Glutamatergic neuron (in vitro differentiated cells): ENCODE data around the gene PPIF. TPM values are rescaled to one million over a fixed set of nuclear protein-coding genes. Genes with fewer than 3 reads are reported as not detected.
A peak's percentile ranks its signal among the peaks of the same experiment; 100 is the strongest.

Experiments used
- DNase-seq: peaks from one replicate; pipeline ENCODE4 v3.0.0; 2022
- H3K27ac Mint-ChIP-seq: one replicate; pipeline ENCODE4 v1.8.0; 2020; ENCODE audit warnings: mild to moderate bottlenecking, mixed read lengths, inconsistent platforms; ENCODE audit not compliant: unreplicated experiment
- H3K27me3 Mint-ChIP-seq: one replicate; pipeline ENCODE4 v1.8.0; 2020; ENCODE audit warnings: mild to moderate bottlenecking, moderate library complexity, mixed read lengths, inconsistent platforms; ENCODE audit not compliant: unreplicated experiment
- H3K36me3 Mint-ChIP-seq: one replicate; pipeline ENCODE4 v1.8.0; 2020; ENCODE audit warnings: mild to moderate bottlenecking, mixed read lengths, inconsistent platforms; ENCODE audit not compliant: unreplicated experiment
- H3K4me1 Mint-ChIP-seq: one replicate; pipeline ENCODE4 v1.8.0; 2020; ENCODE audit warnings: mild to moderate bottlenecking, low read depth, mixed read lengths, inconsistent platforms; ENCODE audit not compliant: unreplicated experiment
- H3K4me3 Mint-ChIP-seq: one replicate; pipeline ENCODE4 v1.8.0; 2020; ENCODE audit warnings: mild to moderate bottlenecking, mixed read lengths, inconsistent platforms; ENCODE audit not compliant: unreplicated experiment
- H3K9me3 Mint-ChIP-seq: one replicate; pipeline ENCODE4 v1.8.0; 2020; ENCODE audit warnings: mild to moderate bottlenecking, moderate library complexity, mixed read lengths, inconsistent platforms; ENCODE audit not compliant: unreplicated experiment
- total RNA-seq: library from RNA; stranded (reverse); fragmentation: NEBNext Ultra II Directional; extraction: Animal tissue kit (Norgen Biotek cat#: 25700); gene quantifications from one replicate; pipeline ENCODE4 v1.2.1, GENCODE V29; 2021; ENCODE audit not compliant: unreplicated experiment
- TF ChIP-seq, protein P1 (sequence below): fragments of 200-600 bp; sonication (generic); IDR thresholded peaks from one replicate; pipeline ENCODE4 v1.5.0; 2021; ENCODE audit not compliant: partially characterized antibody, unreplicated experiment

PPIF gene
- total RNA-seq, 1 donor from 2014 or later, result 24.2 TPM

DNA sequence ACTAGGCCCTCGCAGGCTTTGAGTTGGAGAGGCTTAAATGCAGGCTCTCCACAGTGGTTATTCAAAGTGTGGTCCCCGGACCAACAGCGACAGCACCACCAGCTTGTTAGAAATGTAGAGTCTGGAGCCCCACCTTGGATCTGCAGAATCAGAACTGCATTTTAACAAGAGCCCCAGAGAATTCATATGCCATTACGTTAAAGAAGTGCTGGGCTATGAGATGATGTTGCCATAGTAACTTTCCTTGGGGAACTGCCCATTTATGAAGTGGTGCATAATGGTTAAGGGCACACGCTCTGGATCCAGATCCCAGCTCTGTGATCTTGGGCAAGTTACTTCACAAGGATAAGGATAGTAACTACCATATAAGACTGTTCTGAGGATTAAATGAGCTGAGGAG is 49.3 kb downstream of the PPIF start:
- Mint-ChIP-seq H3K9me3 (peaks cover 2% of the 10 kb centered on the region), H3K27ac (peak overlapping the region; percentile 75), H3K36me3 (no peaks in the 10 kb centered on the region), H3K27me3 (peaks cover 8% of the 10 kb centered on the region), H3K4me3 (peak overlapping the region; percentile 50), H3K4me1 (peaks cover 27% of the 10 kb centered on the region)
- DNase-seq, result peak; percentile 19
- TF ChIP-seq, protein P1, sequence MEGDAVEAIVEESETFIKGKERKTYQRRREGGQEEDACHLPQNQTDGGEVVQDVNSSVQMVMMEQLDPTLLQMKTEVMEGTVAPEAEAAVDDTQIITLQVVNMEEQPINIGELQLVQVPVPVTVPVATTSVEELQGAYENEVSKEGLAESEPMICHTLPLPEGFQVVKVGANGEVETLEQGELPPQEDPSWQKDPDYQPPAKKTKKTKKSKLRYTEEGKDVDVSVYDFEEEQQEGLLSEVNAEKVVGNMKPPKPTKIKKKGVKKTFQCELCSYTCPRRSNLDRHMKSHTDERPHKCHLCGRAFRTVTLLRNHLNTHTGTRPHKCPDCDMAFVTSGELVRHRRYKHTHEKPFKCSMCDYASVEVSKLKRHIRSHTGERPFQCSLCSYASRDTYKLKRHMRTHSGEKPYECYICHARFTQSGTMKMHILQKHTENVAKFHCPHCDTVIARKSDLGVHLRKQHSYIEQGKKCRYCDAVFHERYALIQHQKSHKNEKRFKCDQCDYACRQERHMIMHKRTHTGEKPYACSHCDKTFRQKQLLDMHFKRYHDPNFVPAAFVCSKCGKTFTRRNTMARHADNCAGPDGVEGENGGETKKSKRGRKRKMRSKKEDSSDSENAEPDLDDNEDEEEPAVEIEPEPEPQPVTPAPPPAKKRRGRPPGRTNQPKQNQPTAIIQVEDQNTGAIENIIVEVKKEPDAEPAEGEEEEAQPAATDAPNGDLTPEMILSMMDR, result no peak

DNA sequence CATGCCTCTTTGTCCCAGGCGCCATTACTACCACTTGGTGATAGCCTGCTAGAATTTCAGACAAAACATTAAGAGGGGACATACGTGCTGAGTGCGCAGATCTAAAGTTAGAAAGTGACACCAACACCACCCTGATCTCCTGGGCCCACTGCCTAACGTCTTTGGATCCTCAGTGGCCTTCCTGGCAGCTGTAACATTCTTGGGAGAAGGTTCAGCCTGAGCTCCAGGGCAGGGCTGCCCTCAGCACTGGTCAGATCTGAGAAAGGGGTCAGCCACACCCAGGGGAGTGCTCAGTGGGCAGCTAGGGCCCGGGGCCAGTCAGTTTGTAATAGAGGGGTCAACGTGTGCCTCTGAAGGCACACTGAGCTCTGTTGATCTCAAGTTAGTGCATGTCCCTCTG is 49.8 kb downstream of the PPIF start:
- no peak for DNase-seq
- H3K36me3 Mint-ChIP-seq, result no peaks in the 10 kb centered on the region
- H3K27me3 Mint-ChIP-seq, result peaks cover 11% of the 10 kb centered on the region
- H3K9me3 Mint-ChIP-seq, result peaks cover 5% of the 10 kb centered on the region
- peaks cover 27% of the 10 kb centered on the region for H3K4me1 Mint-ChIP-seq
- H3K27ac Mint-ChIP-seq, result no peak overlapping the region
- H3K4me3 Mint-ChIP-seq, result no peak overlapping the region
- TF ChIP-seq, protein P1, result no peak

DNA sequence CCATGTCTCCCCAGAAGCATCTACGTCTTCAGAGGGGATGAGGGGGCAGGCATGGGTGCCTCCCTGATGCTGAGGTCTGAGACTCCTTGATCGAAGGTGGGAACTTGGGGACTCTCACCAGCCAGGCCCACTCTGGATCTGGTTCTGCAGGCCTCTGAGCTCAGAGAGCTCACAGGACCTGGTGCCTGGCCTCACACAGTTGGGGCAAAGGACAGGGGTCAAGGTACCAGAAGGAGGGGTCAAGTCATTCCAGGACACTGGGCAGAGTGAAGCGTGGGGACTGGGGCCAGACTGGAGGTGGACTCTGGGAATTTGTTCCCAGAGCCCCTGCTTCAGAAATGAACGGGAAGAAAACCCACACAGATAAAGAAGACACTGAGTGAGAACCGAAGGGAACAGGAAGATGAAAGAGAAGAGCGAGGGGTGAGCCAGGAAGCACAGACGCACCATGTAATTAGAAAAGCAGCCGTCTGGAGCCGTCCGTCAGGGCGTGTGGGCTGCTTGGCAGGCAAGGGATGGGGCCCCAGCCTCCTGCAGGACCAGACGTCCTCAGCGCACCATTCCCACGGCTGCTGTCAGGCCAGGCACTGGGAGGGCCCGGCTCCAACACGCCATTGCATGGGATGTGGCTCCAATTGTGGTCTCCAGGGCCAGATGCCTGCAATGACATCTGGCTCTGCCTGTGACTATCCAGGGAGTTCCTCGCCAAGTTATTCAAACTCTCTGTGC is 50.5 kb downstream of the PPIF start:
- H3K9me3 Mint-ChIP-seq, result peaks cover 8% of the 10 kb centered on the region
- peaks cover 7% of the 10 kb centered on the region for H3K27me3 Mint-ChIP-seq
- no peak overlapping the region for H3K27ac Mint-ChIP-seq
- DNase-seq, result no peak
- H3K36me3 Mint-ChIP-seq, result no peaks in the 10 kb centered on the region
- TF ChIP-seq, protein P1, result no peak
- H3K4me1 Mint-ChIP-seq, result peaks cover 29% of the 10 kb centered on the region
- peak overlapping the region; percentile 58 for H3K4me3 Mint-ChIP-seq

DNA sequence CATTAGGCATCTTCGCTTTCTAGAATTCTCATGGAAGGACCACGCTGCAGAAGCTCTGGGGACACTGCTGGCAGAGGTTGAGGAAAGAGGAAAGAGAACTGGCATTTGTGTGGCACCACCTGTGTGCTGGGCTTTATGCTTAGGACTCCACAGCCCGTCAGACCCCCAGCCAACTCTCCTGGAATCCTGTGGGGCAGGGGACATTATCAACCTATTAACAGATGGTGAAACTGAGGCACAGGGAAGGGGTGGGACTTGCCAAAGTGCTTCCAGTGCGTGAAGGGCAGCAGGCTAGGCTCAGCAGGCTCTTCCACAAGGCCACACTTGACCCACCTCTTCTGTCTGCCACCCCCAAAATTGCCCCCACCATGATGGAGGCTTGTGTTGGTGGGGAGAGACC is 51.4 kb downstream of the PPIF start:
- no peak overlapping the region for H3K4me3 Mint-ChIP-seq
- H3K9me3 Mint-ChIP-seq, result peaks cover 12% of the 10 kb centered on the region
- TF ChIP-seq, protein P1, result no peak
- no peaks in the 10 kb centered on the region for H3K36me3 Mint-ChIP-seq
- peaks cover 11% of the 10 kb centered on the region for H3K27me3 Mint-ChIP-seq
- H3K27ac Mint-ChIP-seq, result no peak overlapping the region
- DNase-seq, result no peak
- peaks cover 35% of the 10 kb centered on the region for H3K4me1 Mint-ChIP-seq

DNA sequence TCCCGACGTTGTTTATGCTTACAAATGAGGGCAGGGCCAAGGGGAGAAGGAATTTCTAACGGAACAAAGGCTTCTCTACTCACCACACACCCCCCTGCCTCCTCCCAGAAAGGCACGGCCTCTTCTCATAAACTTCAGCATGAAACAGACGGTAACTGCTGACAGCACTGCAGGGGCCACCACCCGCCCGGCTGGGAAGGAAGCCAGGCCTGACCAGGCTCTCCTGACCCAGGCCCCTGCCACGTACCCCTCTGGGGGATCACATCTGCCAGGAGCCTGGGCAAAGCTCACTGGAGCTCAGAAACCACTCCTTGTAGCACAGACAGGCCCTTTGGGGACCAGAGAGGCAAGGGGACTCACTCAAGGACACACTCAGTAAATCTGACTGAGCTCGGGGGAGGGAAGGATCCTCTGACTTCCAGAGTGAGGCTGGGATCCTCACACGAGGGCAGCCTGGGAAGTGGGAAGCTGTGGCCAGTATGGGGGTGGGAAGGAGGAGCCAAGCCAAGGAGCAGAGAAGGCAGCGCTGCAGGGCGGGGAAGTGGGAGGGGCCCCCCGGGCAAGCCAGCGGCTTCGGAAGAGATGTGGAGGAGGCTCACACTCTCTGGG is 52.1 kb downstream of the PPIF start:
- Mint-ChIP-seq H3K27me3 (peaks cover 11% of the 10 kb centered on the region), H3K9me3 (peaks cover 12% of the 10 kb centered on the region), H3K27ac (no peak overlapping the region), H3K4me3 (no peak overlapping the region), H3K4me1 (peaks cover 38% of the 10 kb centered on the region), H3K36me3 (no peaks in the 10 kb centered on the region)
- DNase-seq, result no peak
- TF ChIP-seq, protein P1, result no peak
